ENCODE measurements around the gene THSD4.
"Not testable (repeated sequence)": the region's sequence is repeated elsewhere in the genome, so short reads cannot be mapped to it uniquely, and the experiment has no call there.

THSD4 gene

DNA sequence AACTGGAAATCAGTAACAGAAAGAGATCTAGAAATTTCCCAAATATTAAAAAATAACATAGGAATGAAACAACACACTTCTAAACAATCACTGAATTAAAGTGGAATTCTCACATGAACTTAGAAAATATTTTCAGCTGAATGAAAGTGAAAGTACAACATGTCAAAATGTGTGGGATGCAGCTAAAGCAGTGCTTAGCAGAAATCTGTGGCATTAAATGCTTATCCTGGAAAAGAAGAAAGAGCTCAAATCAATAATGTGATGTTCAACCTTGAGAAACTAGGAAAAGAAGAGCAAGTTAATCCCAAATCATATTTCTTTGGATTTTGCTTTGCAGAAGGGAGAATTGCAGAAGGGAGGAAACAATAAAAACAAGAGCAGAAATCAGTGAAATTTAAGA lies 596.9 kb downstream of the THSD4 start:
- DNase-seq = no peak

DNA sequence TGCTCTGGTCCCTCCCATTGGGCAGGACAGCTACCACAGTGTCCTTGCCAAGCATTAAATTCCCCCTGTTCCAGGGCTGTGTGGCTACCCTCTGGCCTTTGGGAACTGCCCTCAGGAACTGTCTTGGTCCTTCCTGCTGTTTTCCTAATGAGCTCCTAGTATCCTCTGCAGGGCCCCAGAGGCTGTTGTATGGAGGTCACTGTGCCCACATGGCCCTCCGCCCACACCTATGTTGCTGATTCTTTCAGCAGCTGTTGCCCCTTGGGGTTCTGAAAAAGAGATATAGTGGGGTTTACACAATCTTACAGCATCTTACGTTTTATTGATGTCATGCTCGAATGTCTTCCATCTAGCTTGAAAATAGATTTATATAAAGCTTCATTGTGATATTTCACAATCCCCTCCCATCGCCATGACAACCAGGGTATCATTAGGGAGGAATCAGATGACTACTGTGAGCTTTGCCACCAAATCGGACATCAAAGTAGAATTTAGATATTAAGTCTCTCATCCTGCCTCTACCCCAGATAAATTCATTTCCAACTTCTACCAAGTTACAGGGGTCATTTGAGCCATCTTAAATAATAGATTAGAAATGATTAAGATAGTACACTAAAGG lies 598.0 kb downstream of the THSD4 start:
- no peak for DNase-seq

DNA sequence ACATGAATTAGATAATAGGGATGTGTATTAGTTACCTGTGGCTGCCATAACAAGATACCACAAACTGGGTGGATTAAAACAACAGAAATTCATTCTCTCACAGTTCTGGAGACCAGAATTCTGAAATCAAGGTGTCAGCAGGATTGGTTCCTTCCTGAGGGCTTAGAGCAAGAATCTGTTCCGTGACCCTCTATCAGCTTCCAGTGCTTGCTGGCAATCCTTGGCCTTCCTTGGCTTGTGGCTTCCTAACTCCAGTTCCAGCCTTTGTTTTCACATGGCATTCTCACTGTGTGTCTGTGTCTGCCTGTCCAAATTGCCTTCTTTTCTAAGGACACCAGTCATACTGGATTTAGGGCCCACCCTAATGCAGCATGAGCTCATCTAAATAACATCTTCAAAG lies 600.6 kb downstream of the THSD4 start:
- no peak for DNase-seq

DNA sequence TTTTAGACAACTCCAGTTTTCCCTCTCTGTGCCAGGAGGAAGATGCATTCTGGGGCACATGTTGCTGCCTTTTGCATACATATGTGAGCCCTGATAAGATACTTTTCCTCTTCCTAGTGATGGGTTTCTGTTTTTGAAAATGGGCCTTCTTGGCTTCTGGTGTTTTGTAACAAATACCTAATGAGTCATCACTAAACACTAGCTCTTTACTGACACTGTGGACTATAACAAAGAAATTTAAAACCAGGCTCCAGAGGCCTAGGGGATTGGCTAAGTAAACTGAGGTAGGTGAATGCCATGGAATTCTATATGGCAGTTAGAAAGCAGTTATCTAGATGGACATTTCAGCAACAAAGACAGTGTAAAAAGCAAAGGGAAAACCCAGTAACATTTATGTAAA lies 601.7 kb downstream of the THSD4 start:
- DNase-seq = no peak

DNA sequence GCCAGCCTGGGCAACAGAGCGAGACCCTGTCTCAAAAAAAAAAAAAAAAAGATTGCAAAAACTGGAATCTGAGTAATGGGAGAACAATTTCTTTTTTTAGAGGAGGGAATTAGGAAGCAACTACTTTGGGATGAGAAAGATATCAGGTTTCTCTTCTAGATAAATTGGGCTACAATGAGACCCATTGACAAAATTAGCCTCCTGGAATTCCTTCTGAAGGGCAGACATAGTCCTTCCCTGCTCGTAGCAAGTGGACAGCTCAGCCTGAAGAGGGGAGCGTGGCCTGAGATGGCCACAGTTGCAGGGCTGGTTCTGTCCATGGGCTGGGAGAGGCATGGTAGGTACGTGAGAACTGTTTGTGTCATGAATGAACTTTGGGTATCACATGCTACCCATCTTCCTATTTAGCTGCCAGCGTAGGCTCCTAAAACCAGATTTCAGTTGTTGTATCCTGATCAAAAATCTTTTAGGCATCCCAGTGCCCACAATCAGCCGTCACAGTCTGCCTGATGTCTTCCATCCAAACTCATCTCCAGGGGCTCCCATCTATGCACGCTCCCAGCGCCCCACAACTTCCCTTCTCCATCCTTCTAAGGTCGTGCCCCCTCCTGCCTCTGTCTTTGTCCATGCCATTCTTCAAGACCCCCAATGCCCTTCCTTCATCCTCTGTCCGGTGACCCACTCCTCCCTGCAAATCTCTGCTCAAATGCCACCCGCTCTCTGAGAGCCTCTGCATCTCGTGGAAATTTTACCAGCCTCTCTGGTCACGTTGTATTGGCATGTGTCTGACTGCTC lies 603.0 kb downstream of the THSD4 start:
- no peak for DNase-seq

DNA sequence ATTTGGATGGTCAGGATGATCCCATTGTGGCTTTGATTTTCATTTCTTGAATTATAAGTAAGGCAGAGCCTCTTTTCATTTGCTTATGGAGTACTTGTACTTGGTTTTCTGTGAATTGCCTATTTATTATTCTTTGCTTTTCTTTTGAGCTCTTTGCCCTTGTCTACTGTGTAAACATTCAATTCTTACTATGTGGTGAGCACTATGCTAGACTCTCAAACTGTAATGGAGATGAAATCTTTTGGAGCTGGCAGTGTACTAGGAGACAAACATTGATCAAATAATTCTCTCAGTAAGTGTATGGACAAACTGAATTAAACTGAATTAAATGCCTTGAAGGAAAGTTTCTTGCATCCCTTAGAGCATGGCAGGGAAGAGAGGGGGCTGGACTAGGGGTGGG lies 608.1 kb downstream of the THSD4 start:
- no peak for DNase-seq

DNA sequence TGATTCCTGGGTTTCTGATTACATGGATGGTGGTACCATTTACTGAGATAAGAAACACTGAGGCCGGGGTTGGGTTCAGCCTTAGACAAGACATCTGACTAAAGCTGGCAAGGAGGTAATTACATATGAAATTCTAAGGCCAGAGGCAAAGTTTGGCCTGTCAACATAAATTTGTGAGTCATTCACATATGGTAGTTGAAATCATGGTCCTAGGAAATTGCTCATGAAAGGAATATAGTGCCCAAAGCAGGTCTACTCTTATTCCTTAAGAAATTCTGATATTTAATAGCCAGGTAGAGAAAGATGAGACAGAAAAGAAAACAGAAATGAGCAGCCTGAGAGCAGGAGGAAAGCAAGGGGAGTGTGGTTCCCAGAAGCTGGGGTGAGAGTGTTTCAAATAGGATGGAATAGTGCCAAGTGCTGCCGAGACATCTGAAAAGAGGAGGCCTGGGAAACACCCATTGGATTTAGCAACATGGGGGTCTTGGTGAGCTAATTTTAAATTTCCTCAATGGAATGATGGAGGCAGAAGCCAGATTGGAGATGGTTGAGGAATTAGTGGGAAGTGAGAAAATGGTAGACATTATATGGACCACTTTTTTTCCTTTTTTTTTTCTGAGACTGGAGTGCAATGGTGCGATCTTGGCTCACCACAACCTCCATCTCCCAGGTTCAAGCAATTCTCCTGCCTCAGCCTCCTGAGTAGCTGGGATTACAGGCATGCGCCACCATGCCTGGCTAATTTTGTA lies 610.1 kb downstream of the THSD4 start:
- not testable (repeated sequence) for DNase-seq

DNA sequence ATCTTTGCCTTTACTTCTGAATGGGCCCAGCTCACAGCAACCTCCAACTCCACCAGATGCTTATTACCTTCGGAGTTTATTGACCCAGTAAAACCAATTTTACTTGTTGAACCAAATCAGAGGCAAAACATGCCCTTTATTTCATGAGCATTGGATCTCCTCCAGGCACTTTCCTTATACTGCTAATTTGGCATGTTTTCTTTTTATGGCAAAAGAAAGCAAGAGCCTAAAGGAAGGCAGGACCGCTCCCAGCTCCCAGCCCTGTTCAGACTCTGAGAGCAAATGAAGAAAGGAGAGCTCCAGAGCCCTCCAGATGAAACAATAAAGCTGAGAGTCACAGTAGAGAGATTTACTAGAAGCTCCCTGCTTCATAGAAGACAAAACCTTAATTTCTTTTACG lies 613.6 kb downstream of the THSD4 start:
- no peak for DNase-seq

DNA sequence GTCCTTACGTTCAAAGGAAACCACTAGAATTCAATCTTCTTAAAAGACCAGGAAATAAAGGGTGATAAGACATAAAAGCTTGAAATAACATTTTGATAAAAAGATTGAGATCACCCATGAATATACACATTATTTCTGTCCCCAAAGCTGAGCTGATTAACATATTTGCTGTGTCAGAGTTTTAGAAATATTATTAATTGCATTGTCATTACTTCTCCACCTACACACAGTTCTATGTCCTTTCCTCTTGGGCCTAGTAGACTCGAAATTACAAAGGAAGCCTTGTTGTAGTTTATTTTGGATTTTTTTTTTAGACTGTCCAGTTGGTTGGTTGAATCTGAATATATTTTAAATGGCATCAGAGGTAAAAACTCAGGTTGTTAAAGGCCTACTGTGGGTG lies 614.0 kb downstream of the THSD4 start:
- DNase-seq = no peak

DNA sequence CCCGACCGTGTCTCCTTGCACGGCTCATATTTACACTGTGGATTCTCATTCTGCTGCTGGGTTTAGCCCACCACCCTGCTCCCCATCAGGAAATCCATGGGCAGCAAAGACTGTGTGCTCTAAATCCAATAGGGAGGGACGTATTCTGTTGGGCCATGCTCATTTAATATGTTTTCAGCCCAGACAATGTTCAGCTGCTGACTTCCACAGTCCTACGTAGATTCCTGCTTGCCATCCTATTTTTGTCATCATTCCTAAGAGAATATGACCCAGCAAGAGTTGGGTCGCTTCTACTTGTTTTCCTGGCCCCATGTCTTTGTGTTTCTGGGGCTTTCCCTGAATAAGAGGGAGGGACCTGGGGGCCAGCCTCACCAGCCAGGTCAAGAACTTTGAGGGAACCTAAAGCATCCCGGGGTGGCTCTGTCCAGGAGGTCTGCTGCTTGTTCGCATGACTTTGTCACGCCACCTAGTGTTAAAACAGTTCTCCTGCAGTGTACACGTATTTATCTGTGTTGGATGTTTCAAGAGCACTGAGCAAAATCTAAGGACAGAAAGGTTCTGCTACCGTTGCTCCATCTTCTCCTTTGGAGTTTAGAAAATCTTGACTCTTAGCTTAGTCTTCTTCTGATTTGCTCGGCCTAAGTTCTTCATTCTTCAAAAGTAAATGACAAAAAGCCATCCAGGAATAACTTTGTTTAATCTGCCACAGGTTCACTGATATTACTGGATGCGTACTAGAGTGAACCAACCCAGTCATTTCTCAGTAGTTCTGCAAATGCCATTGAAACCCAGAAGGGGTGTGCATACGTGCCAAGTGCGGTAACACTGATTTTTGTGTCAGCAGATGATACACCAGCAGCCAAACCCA lies 615.2 kb downstream of the THSD4 start:
- DNase-seq = no peak

DNA sequence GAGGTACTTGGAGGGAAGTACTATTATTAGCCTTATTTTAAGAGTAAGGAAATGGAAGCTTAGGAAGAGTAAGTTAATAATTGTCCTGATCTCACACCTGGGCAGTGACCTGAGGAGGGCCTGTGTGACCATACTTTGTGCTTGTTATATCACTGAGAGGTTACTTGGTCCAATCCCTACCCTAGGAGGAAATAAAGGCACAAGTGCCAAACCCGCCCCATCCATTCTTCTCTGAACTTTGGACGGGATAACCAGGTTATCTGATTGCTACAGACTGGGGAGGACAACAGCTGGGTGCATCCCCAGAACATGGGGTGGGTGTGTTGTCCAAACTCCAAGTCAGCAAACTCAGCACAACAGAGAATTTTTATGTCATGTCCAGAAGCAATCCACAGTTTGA lies 617.4 kb downstream of the THSD4 start:
- no peak for DNase-seq

DNA sequence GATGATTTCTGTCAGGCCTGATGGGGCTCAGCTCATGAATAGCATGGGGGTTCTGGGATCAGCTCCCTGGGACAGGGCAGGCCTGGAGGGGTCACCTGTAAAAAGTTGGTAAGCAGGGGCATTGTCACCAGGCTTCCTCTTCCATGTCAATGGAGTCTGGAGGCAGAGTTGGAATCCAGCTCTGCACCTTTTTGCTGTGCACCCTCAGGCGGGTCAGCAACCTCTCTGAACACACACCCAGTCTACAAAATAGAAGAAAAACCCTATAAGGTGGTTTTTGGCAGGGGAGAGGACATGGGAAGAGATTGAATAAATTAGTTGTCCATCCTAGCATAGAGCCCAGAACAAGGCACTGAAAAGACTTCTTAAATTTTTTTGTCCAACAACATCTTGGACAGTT lies 617.9 kb downstream of the THSD4 start:
- DNase-seq = no peak

DNA sequence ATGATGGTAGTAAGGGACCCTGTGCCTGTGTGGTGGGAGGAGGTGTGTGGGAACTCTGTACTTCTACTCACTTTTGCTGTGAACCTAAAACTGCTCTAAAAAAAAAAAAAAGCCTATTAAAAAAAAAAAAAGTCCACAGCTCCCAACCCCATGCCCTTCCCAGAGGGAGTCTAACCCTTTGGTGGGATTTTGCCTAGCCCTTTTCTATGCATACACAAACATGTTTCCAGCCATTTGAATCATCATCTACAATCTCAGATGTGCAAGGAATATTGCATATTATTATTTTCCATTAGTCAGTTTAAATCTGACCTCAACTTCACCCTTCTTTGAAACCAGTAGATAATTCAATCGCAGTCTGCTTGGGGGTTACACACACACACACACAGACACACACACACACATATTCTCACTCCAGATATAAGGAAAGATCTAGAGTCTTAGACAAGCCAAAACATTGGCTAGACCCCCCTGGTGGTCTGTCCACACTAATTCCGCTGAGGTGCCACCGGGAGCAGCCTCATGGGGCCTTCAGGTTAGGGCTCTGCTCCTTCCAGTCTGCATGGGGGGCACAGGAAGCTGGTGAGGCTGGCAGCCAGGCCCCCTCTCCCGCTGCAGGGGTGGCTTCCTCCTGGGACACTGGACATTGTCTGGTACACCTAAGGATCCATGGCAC lies 619.6 kb downstream of the THSD4 start:
- no peak for DNase-seq

DNA sequence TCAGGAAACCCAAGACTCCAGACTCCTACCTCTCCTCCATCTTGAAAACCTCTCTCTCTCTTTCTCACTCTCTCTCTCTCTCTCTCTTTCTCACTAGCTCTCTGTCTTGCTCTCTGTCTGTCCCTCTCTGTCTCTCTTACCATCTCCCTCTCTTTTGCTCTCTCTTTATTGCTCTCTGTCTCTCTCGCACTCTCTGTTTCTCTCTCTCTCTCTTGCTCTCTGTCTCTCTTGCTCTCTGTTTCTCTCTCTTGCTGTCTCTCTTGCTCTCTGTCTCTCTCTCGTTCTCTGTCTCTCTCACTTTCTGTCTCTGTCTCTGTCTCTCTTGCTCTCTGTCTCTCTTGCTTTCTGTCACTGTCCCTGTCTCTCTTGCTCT lies 620.1 kb downstream of the THSD4 start:
- no peak for DNase-seq

DNA sequence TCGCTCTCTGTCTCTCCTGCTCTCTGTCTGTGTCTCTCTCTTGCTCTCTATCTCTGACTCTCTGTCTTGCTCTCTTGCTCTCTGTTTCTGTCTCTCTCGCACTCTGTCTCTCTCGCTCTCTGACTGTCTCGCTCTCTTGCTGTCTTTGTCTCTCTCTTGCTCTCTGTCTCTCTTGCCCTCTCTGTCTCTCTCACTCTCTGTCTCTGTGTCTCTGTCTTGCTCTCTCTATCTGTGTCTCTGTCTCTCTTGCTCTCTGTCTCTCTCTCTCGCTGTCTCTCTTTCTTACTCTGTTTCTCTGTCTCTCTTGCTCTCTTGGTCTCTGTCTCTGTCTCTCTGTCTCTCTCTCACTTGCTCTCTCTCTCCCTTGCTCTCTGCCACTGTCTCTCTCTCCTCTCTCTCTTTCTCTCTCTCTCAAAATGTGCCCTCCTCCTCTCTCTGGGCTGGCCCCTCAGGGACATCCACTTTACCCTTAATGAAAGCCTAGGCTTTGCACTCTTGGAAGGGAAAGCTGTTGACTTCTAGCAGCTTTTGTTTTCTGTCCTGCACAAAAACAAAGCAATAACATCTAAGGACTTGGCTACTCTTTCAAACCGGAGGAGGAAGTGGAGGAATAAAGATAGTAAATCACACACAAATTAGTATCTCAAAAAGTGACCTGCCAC lies 621.1 kb downstream of the THSD4 start:
- DNase-seq = no peak

DNA sequence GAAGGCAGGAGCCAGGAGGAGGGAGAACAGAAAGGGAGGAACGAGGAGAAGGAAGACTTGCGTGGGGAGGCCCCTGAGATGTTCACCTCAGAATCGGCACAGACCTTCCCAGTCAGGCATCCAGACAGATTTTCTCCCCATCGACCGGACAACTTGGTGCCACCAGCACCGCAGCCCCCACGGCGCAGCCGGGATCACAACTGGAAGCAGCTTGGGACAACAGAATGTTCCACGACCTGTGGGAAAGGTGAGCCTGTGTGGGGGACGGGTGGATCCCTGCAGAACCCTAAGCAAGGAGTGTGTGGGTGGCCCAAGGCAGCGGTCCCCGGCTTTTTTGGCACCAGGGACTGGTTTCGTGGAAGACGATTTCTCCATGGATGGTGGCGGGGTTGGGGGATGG lies 622.5 kb downstream of the THSD4 start:
- no peak for DNase-seq

DNA sequence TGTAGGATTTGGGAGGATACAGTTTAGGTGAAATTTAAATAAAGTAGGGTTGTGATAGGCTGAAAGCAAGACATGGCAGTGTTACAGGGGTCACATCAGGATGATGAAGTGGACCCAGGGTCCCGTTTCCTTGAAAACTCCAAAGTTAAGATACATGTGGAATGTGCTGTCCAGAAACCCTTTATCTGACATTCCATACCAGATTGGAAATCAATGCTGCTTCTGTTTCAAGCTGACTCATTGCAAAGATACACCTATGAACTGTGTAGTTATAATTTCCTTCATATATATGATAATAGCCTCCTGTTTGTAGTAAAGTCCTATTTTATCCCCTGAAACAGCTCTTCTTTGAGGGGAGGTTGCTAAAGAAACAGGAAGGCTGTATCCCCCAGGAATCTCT lies 624.1 kb downstream of the THSD4 start:
- no peak for DNase-seq

DNA sequence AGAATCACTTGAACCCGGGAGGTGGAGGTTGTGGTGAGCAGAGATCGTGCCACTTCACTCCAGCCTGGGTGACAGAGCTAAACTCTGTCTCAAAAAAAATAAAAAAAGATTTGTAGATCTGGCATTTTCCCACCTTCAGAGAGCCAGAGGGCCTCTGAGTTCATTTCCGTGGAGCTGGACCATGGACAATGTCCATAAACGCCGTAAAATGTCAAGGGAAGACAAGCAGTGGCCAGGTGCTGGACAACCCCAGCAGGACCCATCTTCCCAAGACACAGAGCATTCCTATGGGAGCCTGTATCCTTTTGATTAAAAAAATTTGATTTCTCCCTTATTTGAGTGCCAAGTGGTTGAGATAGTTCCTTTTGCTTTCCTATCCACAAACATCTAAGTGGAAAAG lies 627.7 kb downstream of the THSD4 start:
- no peak for DNase-seq

DNA sequence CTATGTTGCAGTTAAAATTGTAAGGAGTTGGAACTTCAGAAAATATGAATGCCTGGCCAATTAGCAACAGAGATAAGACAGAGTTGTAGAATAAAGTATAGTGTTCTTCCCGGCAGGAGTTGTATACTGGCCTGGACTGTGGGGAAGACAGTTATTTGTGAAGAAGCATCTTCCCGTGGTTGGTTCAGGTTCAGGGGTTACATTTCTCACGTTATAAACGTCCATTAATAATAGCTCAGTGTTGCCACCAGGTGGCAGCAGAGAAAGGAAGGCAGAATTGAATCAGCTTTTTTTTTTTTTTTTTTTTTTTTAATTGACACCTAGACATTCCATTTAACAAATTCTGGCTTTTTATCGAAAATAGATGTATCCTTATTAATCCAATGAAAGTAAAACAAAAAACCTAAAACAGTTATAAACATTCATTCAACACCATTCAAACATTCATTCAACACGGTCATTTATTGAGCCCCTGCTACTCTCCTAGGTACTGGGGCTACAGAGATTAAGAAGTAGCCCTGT lies 628.7 kb downstream of the THSD4 start:
- peak; percentile 51 to 52 for DNase-seq

DNA sequence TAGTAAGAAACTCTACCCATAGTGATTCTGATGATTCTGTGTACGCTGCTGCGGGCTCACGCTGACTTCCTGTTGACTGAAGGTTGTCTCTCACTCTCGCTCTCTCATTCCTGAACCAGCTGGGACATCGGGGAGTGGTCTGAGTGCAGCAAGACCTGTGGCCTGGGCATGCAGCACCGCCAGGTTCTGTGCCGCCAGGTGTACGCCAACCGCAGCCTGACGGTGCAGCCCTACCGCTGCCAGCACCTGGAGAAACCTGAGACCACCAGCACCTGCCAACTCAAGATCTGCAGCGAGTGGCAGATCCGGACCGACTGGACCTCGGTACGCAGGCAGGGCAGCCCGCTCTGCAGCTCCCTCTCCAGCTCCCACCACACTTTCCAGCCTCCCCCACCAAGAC lies 631.4 kb downstream of the THSD4 start:
- DNase-seq = no peak
